Measurements from ENCODE around the gene DRAXIN.

The DRAXIN gene

DNA sequence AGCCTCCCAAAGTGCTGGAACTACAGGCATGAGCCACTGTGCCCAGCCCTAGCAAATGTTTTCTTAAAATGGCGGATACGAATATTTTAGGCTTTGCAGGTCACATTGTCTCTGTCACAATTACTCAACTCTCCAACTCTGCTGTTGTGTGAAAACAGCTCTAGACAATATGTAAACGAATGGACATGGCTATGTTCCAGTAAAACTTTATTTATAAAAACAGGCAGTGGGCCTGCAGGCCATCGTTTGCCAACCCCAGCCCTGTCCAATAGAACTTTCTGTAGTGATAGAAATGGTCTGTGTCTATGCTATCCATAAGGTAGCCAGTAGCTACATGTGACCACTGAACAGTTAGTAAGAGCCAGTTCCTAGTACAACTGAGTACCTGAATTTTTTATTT lies 31.8 kb upstream of the DRAXIN start:
- Histone ChIP-seq H3K9me3 (ENCODE audit: control insufficient read depth, insufficient read depth, low read length) (no peaks in the 10 kb centered on the region), H3K9ac (ENCODE audit: low read depth, low read length) (no peak overlapping the region), H3K36me3 (ENCODE audit: control insufficient read depth, insufficient read depth, low read length) (peaks cover 22% of the 10 kb centered on the region), H3K27me3 (ENCODE audit: control insufficient read depth, insufficient read depth, low read length) (no peaks in the 10 kb centered on the region), H3K4me3 (ENCODE audit: low read depth, low read length) (no peak overlapping the region), H3K4me1 (ENCODE audit: control insufficient read depth, insufficient read depth, low read length) (no peaks in the 10 kb centered on the region)

DNA sequence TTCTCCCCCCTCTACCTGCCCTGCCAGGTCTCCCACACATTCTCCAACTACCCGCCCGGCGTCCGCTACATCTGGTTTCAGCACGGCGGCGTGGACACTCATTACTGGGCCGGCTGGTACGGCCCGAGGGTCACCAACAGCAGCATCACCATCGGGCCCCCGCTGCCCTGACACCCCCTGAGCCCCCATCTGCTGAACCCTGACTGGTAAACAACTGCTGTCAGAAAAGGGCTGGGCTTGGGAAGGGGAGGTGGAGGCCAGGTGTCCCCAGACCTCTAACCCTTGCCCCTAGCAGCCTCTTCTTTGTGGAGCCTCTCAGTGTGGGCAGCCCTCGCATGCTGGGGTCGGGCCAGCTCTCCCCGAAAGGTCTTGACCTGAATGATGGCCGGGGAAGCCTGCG lies 30.4 kb upstream of the DRAXIN start:
- no peaks in the 10 kb centered on the region for H3K4me1 ChIP-seq (ENCODE audit: control insufficient read depth, insufficient read depth, low read length)
- H3K9me3 ChIP-seq (ENCODE audit: control insufficient read depth, insufficient read depth, low read length) = no peaks in the 10 kb centered on the region
- H3K27me3 ChIP-seq (ENCODE audit: control insufficient read depth, insufficient read depth, low read length) = no peaks in the 10 kb centered on the region
- H3K9ac ChIP-seq (ENCODE audit: low read depth, low read length) = no peak overlapping the region
- H3K36me3 ChIP-seq (ENCODE audit: control insufficient read depth, insufficient read depth, low read length) = peaks cover 22% of the 10 kb centered on the region
- H3K4me3 ChIP-seq (ENCODE audit: low read depth, low read length) = no peak overlapping the region

DNA sequence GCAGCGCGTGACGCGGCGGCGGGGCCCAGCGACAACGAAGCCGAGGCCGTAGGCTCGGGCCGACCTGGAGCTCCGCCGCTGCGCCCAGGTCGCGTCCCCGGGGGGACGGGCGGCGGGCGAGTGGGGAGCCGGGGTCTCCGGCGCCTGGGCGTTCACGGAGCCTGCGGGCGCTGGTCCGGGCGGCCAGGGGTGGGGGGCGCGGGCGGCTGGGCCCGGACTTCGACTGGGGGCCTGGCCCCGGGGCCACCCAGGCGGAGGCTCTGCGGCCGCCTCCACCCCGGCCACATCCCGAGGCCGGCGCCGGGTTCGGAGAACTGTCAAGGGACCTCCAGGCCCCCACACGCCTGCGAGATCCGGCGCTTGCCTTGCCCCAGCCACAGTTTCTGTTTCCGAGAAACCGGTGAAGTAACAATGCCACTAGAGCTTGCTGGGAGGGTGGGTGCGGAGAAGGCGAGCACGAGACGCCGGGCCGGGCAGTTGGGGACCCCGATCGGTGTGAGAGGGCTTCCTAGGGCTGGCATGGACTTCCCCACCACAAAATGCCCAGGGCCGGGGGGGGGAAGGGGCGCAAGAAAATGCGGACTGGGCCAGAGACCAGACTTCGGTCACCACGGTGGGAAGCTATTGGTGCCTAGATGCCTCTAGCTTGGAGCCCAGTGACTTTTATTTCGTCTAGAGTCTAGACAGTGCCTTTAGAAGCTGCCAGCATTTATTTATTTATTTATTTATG lies 27.0 kb upstream of the DRAXIN start:
- Histone ChIP-seq H3K9ac (ENCODE audit: low read depth, low read length) (no peak overlapping the region), H3K4me1 (ENCODE audit: control insufficient read depth, insufficient read depth, low read length) (no peaks in the 10 kb centered on the region), H3K36me3 (ENCODE audit: control insufficient read depth, insufficient read depth, low read length) (peaks cover 20% of the 10 kb centered on the region), H3K4me3 (ENCODE audit: low read depth, low read length) (peak overlapping the region; percentile 14), H3K27me3 (ENCODE audit: control insufficient read depth, insufficient read depth, low read length) (no peaks in the 10 kb centered on the region), H3K9me3 (ENCODE audit: control insufficient read depth, insufficient read depth, low read length) (no peaks in the 10 kb centered on the region)

DNA sequence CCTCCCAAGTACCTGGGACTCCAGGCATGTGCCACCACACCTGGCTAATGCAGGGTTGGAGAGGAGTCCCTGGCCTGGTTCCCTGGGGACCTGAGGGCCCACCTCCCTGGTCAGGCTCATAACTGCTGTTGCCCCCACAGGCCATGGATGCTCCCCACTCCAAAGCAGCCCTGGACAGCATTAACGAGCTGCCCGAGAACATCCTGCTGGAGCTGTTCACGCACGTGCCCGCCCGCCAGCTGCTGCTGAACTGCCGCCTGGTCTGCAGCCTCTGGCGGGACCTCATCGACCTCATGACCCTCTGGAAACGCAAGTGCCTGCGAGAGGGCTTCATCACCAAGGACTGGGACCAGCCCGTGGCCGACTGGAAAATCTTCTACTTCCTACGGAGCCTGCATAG lies 23.0 kb upstream of the DRAXIN start:
- H3K4me3 ChIP-seq (ENCODE audit: low read depth, low read length) = no peak overlapping the region
- peaks cover 32% of the 10 kb centered on the region for H3K36me3 ChIP-seq (ENCODE audit: control insufficient read depth, insufficient read depth, low read length)
- no peak overlapping the region for H3K9ac ChIP-seq (ENCODE audit: low read depth, low read length)
- no peaks in the 10 kb centered on the region for H3K27me3 ChIP-seq (ENCODE audit: control insufficient read depth, insufficient read depth, low read length)
- no peaks in the 10 kb centered on the region for H3K4me1 ChIP-seq (ENCODE audit: control insufficient read depth, insufficient read depth, low read length)
- H3K9me3 ChIP-seq (ENCODE audit: control insufficient read depth, insufficient read depth, low read length) = no peaks in the 10 kb centered on the region

DNA sequence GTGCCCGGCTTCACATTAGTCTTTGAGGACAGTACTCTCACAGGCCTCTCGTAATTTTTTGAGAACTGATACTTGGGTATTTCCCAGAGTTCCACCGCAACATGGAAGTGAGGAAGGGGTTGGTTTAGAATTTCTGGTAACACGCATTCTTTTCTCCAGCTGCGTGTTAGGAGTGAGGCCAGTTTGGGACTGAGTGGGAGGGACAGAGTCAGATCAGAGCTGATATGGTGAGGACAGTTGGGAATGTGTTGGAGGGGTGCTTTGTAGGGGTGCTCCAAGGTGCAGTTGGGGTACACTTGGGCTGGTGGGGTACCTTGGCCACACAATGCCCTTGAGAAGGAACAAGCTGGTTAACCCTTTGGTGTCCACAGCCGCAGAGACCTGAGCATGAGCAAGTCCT lies 20.8 kb upstream of the DRAXIN start:
- Histone ChIP-seq H3K9me3 (ENCODE audit: control insufficient read depth, insufficient read depth, low read length) (no peaks in the 10 kb centered on the region), H3K9ac (ENCODE audit: low read depth, low read length) (no peak overlapping the region), H3K4me3 (ENCODE audit: low read depth, low read length) (no peak overlapping the region), H3K27me3 (ENCODE audit: control insufficient read depth, insufficient read depth, low read length) (no peaks in the 10 kb centered on the region), H3K36me3 (ENCODE audit: control insufficient read depth, insufficient read depth, low read length) (peaks cover 51% of the 10 kb centered on the region), H3K4me1 (ENCODE audit: control insufficient read depth, insufficient read depth, low read length) (no peaks in the 10 kb centered on the region)

DNA sequence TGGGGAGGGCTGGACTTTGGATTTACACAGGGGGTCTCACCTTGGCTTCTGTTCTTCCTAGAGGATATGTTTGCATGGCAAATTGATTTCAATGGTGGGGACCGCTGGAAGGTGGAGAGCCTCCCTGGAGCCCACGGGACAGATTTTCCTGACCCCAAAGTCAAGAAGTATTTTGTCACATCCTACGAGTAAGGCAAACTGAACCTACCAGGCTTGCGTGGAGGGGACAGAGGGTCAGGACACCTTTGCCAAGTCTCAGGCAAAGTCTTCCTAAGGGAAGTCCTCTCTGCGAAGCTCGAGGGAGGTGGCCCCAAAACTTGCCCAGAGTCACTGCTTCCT lies 20.3 kb upstream of the DRAXIN start:
- Histone ChIP-seq H3K4me3 (ENCODE audit: low read depth, low read length) (no peak overlapping the region), H3K27me3 (ENCODE audit: control insufficient read depth, insufficient read depth, low read length) (no peaks in the 10 kb centered on the region), H3K4me1 (ENCODE audit: control insufficient read depth, insufficient read depth, low read length) (no peaks in the 10 kb centered on the region), H3K36me3 (ENCODE audit: control insufficient read depth, insufficient read depth, low read length) (peaks cover 55% of the 10 kb centered on the region), H3K9me3 (ENCODE audit: control insufficient read depth, insufficient read depth, low read length) (no peaks in the 10 kb centered on the region), H3K9ac (ENCODE audit: low read depth, low read length) (no peak overlapping the region)

DNA sequence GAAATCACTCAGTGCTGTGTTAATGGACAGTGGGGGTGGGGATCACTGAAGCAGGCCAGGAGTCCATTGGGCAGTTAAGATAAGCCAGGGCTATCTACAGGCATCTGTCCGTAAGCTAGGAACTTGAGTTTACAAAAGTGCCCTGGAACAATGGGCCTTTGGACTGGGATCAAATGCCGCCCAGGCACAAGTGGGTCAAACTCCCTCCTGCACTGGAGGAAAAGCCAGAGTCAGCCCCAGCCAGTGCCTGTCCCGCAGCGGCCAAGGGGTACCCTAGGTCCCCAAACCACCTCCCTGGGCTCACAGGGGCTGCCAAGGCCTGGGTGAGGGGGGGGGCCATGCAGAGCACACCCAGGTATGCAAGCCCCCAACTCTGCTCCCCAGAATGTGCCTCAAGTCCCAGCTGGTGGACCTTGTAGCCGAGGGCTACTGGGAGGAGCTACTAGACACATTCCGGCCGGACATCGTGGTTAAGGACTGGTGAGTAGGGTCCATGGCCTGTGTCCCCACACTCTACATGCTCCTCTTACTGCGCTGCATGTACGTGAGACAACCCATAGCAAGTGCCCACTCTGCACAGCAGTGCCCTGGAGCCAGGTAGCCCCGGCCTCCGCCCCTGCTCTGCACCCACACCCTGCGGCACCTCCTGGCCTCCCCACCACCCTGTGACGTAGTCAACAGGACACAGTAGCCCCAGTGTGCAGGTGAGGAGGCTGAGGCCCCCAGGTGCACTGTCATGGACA lies 19.8 kb upstream of the DRAXIN start:
- Histone ChIP-seq H3K36me3 (ENCODE audit: control insufficient read depth, insufficient read depth, low read length) (peaks cover 60% of the 10 kb centered on the region), H3K9ac (ENCODE audit: low read depth, low read length) (no peak overlapping the region)

DNA sequence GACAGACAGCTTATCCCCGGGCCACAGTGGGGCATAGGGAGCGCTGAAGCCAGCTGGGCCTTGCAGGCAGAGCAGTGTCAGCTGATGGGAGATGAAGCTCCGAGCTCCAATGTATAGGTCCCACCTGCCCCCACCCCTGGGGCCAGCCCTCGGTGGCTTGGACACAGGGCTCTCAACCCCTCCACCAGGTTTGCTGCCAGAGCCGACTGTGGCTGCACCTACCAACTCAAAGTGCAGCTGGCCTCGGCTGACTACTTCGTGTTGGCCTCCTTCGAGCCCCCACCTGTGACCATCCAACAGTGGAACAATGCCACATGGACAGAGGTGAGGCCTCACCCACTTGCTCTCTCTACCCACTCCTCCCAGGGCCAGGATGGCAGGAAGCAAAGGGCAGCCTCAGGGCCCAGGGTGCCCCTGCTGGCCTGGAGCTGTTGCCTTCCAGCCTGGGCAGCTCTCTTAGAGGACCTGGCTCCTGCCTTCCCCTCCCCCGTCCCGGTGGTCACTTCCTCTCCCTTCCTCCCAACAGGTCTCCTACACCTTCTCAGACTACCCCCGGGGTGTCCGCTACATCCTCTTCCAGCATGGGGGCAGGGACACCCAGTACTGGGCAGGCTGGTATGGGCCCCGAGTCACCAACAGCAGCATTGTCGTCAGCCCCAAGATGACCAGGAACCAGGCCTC lies 18.3 kb upstream of the DRAXIN start:
- peaks cover 69% of the 10 kb centered on the region for H3K36me3 ChIP-seq (ENCODE audit: control insufficient read depth, insufficient read depth, low read length)
- no peak overlapping the region for H3K4me3 ChIP-seq (ENCODE audit: low read depth, low read length)
- H3K9ac ChIP-seq (ENCODE audit: low read depth, low read length) = no peak overlapping the region
- H3K27me3 ChIP-seq (ENCODE audit: control insufficient read depth, insufficient read depth, low read length) = no peaks in the 10 kb centered on the region
- H3K4me1 ChIP-seq (ENCODE audit: control insufficient read depth, insufficient read depth, low read length) = no peaks in the 10 kb centered on the region
- H3K9me3 ChIP-seq (ENCODE audit: control insufficient read depth, insufficient read depth, low read length) = no peaks in the 10 kb centered on the region

More for the DNA sequence above, 19.8 kb upstream of the DRAXIN start:
- Histone ChIP-seq H3K9me3 (ENCODE audit: control insufficient read depth, insufficient read depth, low read length) (no peaks in the 10 kb centered on the region), H3K4me3 (ENCODE audit: low read depth, low read length) (no peak overlapping the region), H3K4me1 (ENCODE audit: control insufficient read depth, insufficient read depth, low read length) (no peaks in the 10 kb centered on the region), H3K27me3 (ENCODE audit: control insufficient read depth, insufficient read depth, low read length) (no peaks in the 10 kb centered on the region)

DNA sequence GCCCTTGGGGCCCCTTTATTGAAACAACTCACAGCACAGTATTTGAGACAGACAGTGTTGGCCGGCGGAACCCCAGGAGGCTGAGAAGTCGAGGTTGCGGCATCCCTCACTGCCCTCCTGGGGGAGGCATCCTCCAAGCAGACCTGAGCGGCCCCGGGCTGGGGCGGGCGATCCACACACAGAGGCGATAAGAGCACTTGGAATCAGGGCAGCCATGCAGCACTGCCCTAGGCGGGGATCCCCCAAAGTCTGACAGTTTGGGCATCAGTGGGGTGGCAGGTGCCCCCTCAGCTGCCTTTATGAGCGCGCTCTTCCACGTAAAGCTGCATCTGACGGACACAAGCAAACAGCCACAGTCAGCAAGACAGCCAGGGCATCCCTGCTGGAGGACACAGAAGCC lies 17.0 kb upstream of the DRAXIN start:
- Histone ChIP-seq H3K4me3 (ENCODE audit: low read depth, low read length) (no peak overlapping the region), H3K9me3 (ENCODE audit: control insufficient read depth, insufficient read depth, low read length) (no peaks in the 10 kb centered on the region), H3K36me3 (ENCODE audit: control insufficient read depth, insufficient read depth, low read length) (peaks cover 78% of the 10 kb centered on the region), H3K9ac (ENCODE audit: low read depth, low read length) (no peak overlapping the region), H3K4me1 (ENCODE audit: control insufficient read depth, insufficient read depth, low read length) (no peaks in the 10 kb centered on the region), H3K27me3 (ENCODE audit: control insufficient read depth, insufficient read depth, low read length) (no peaks in the 10 kb centered on the region)

DNA sequence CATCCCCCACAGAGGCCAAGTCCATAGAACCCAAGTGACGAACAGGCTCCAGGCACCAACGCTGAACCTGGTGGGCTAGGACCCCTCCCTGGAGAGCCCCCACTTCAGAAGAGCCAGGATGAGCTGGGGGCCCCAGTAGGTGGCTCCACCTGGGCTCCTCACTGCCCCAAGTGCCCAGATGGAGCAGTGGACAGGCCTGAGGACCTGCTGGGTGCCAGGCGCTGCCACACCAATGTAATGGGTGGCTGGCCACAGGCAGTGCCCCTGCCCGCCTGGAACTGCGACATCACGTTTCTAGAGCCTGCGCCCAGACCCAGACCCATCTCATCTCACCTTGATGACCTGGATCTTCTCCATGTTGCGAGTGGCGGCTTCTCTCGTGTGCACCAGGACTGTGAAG lies 16.2 kb upstream of the DRAXIN start:
- H3K9ac ChIP-seq (ENCODE audit: low read depth, low read length) = no peak overlapping the region
- H3K27me3 ChIP-seq (ENCODE audit: control insufficient read depth, insufficient read depth, low read length) = no peaks in the 10 kb centered on the region
- no peaks in the 10 kb centered on the region for H3K4me1 ChIP-seq (ENCODE audit: control insufficient read depth, insufficient read depth, low read length)
- H3K9me3 ChIP-seq (ENCODE audit: control insufficient read depth, insufficient read depth, low read length) = no peaks in the 10 kb centered on the region
- peaks cover 78% of the 10 kb centered on the region for H3K36me3 ChIP-seq (ENCODE audit: control insufficient read depth, insufficient read depth, low read length)
- H3K4me3 ChIP-seq (ENCODE audit: low read depth, low read length) = no peak overlapping the region

DNA sequence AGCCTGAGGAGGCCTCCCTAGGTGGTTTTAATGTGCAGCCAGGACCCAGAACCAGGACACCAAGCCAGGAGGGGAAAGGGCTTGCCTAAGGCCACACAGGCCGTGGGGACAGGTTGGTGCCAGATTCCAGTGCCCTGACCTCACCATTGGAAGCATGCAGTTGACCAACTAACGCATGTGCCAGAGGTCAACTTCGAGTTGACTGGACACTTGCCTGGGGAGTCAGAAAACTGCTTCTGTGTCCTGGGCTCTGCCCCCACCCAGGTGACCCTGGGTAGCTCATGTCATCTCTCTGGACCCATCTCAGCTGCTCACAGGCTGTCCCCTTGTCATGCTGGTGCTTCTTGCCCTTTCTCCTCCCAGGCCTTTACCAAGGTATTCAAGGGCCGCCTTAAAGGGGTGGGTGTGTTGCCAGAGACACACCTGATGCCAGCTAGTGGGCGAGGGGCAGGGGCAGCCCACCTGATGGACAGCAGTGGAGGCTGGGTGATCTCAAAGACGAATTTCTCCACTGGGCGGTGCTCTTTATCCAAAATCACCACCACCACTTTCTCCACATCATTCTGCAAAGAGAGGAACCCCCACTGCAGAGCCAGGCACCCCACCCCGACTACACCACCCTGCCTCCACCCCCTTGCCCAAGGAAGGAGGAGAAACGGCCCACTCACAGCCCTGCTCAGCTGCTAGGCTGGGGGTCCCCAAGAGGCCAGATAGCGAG lies 15.0 kb upstream of the DRAXIN start:
- Histone ChIP-seq H3K9ac (ENCODE audit: low read depth, low read length) (no peak overlapping the region), H3K36me3 (ENCODE audit: control insufficient read depth, insufficient read depth, low read length) (peaks cover 70% of the 10 kb centered on the region), H3K27me3 (ENCODE audit: control insufficient read depth, insufficient read depth, low read length) (no peaks in the 10 kb centered on the region), H3K4me3 (ENCODE audit: low read depth, low read length) (no peak overlapping the region), H3K9me3 (ENCODE audit: control insufficient read depth, insufficient read depth, low read length) (no peaks in the 10 kb centered on the region), H3K4me1 (ENCODE audit: control insufficient read depth, insufficient read depth, low read length) (no peaks in the 10 kb centered on the region)
